ENCODE data around the gene HS2ST1. TPM values are rescaled to one million over a fixed set of nuclear protein-coding genes. Genes with fewer than 3 reads are reported as not detected.

HS2ST1 gene
- polyA plus RNA-seq, 1 donor (not counting 4 experiments of a cell fraction or from before 2014, with no cell fraction given) = 18.7 TPM

DNA sequence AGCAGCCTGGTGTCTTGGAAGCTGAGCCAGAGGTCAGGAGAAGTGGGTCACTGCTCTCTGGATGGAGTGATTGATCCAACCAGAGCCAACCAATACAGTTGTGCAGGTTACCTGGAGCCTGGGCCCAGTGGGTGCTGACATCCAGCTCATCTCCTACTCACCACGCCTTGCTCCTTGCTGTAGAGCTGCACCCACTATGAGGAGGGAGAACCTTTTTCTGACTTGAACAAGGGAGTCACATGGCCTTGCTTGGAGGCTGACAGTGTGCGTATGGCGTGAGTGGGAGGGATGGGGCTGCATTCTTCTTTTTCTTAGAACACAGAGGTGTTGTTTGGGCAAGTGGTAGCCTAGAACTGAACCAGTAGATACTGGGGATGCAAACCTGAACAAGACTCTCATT is 213.1 kb downstream of the HS2ST1 start:
- Histone ChIP-seq H3K27me3 (ENCODE audit: control insufficient read depth, extremely low read depth, insufficient read depth, low read length) (no peaks in the 10 kb centered on the region), H3K4me1 (ENCODE audit: control insufficient read depth, extremely low read depth, insufficient read depth, low read length) (peaks cover 15% of the 10 kb centered on the region), H3K36me3 (ENCODE audit: control insufficient read depth in 2 of 2, extremely low read depth in 1 of 2, insufficient read depth in 2 of 2, low read length in 2 of 2) (no peaks in the 10 kb centered on the region), H2AFZ (ENCODE audit: control insufficient read depth, low read length) (no peak overlapping the region), H3K9me3 (ENCODE audit: control insufficient read depth, low read depth, low read length) (no peaks in the 10 kb centered on the region), H3K79me2 (ENCODE audit: control insufficient read depth, insufficient read depth, low read length) (no peaks in the 10 kb centered on the region), H3K4me2 (ENCODE audit: control insufficient read depth, extremely low read depth, insufficient read depth, low read depth, low read length) (no peak overlapping the region), H3K9ac (ENCODE audit: control insufficient read depth, extremely low read depth, insufficient read depth, low read length) (no peak overlapping the region), H3K4me3 (ENCODE audit: control insufficient read depth in 2 of 3, extremely low read depth in 1 of 3, insufficient read depth in 2 of 3, low read depth in 1 of 3, low read length in 3 of 3) (no peak overlapping the region), H3K9me1 (ENCODE audit: control insufficient read depth, extremely low read depth, insufficient read depth, low read length) (no peaks in the 10 kb centered on the region), H4K20me1 (ENCODE audit: control insufficient read depth, extremely low read depth, insufficient read depth, low read length) (no peaks in the 10 kb centered on the region), H3K27ac (ENCODE audit: control insufficient read depth, insufficient read depth, low read length) (no peak overlapping the region)
- no peak for FAIRE-seq
- no peak for DNase-seq (ENCODE audit: low read depth, low spot score)
- dilution Hi-C loops (cut with MboI; ENCODE audit: extremely low pct_ligation_motif_present, low sequenced_read_pairs) = no loop called here
- TF ChIP-seq, protein P1, sequence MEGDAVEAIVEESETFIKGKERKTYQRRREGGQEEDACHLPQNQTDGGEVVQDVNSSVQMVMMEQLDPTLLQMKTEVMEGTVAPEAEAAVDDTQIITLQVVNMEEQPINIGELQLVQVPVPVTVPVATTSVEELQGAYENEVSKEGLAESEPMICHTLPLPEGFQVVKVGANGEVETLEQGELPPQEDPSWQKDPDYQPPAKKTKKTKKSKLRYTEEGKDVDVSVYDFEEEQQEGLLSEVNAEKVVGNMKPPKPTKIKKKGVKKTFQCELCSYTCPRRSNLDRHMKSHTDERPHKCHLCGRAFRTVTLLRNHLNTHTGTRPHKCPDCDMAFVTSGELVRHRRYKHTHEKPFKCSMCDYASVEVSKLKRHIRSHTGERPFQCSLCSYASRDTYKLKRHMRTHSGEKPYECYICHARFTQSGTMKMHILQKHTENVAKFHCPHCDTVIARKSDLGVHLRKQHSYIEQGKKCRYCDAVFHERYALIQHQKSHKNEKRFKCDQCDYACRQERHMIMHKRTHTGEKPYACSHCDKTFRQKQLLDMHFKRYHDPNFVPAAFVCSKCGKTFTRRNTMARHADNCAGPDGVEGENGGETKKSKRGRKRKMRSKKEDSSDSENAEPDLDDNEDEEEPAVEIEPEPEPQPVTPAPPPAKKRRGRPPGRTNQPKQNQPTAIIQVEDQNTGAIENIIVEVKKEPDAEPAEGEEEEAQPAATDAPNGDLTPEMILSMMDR (optimal IDR thresholded peaks at IDR 0.05 in 1 of 3, IDR thresholded peaks at IDR 0.05 in 1 of 3, conservative IDR thresholded peaks at IDR 0.05 in 1 of 3; ENCODE audit: extremely low read depth in 1 of 3, insufficient read depth in 2 of 3, low read length in 3 of 3) = no peak
- no peak for TF ChIP-seq EZH2 (IDR thresholded peaks at IDR 0.05; ENCODE audit: low read length)

DNA sequence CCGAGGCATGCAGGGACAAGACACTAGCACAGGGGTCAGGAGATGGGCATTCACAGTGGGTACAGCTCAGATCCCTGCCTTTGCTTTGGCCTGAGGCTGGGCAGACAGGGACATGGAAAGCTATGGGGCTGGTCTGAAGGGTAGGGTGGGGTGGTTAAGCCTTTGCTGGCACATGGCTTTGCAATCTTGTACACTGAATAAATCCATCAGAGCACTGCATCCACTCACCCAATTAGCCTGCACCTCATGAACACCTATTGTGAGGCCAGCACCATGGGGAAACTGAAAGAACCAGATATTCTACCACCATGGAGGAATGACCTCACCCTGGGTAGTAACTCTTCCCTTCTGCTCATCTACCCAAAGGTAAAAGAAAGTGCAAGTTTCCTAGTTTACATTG is 214.6 kb downstream of the HS2ST1 start:
- Histone ChIP-seq H3K9me1 (ENCODE audit: control insufficient read depth, extremely low read depth, insufficient read depth, low read length) (no peaks in the 10 kb centered on the region), H3K9me3 (ENCODE audit: control insufficient read depth, low read depth, low read length) (no peaks in the 10 kb centered on the region), H2AFZ (ENCODE audit: control insufficient read depth, low read length) (peak overlapping the region; percentile 1), H3K79me2 (ENCODE audit: control insufficient read depth, insufficient read depth, low read length) (no peaks in the 10 kb centered on the region), H3K27ac (ENCODE audit: control insufficient read depth, insufficient read depth, low read length) (no peak overlapping the region), H3K4me3 (ENCODE audit: control insufficient read depth in 2 of 3, extremely low read depth in 1 of 3, insufficient read depth in 2 of 3, low read depth in 1 of 3, low read length in 3 of 3) (no peak overlapping the region), H3K9ac (ENCODE audit: control insufficient read depth, extremely low read depth, insufficient read depth, low read length) (no peak overlapping the region), H3K27me3 (ENCODE audit: control insufficient read depth, extremely low read depth, insufficient read depth, low read length) (no peaks in the 10 kb centered on the region), H3K36me3 (ENCODE audit: control insufficient read depth in 2 of 2, extremely low read depth in 1 of 2, insufficient read depth in 2 of 2, low read length in 2 of 2) (no peaks in the 10 kb centered on the region), H4K20me1 (ENCODE audit: control insufficient read depth, extremely low read depth, insufficient read depth, low read length) (no peaks in the 10 kb centered on the region), H3K4me2 (ENCODE audit: control insufficient read depth, extremely low read depth, insufficient read depth, low read depth, low read length) (peak overlapping the region; percentile 35), H3K4me1 (ENCODE audit: control insufficient read depth, extremely low read depth, insufficient read depth, low read length) (peaks cover 15% of the 10 kb centered on the region)
- dilution Hi-C loops (cut with MboI; ENCODE audit: extremely low pct_ligation_motif_present, low sequenced_read_pairs) = no loop called here
- no peak for TF ChIP-seq EZH2 (IDR thresholded peaks at IDR 0.05; ENCODE audit: low read length)
- TF ChIP-seq, protein P1 (optimal IDR thresholded peaks at IDR 0.05 in 1 of 3, IDR thresholded peaks at IDR 0.05 in 1 of 3, conservative IDR thresholded peaks at IDR 0.05 in 1 of 3; ENCODE audit: extremely low read depth in 1 of 3, insufficient read depth in 2 of 3, low read length in 3 of 3) = no peak
- DNase-seq (ENCODE audit: low read depth, low spot score) (no peak), FAIRE-seq (peak; percentile 61)

Data from keratinocyte (primary cell).